Activated CD8-positive, alpha-beta T cell treated with anti-CD3 and anti-CD28 coated beads for 36 hours (primary cell): Measurements from ENCODE around the gene MEIS3. TPM values are rescaled to one million over a fixed set of nuclear protein-coding genes. Genes with fewer than 3 reads are reported as not detected.
"Not testable (repeated sequence)": the region's sequence is repeated elsewhere in the genome, so short reads cannot be mapped to it uniquely, and the experiment has no call there.

Experiments used
- ATAC-seq: fragments of 200-7000 bp; cut with Tn5 transposase; one replicate; pipeline ENCODE4 v1.10.0; 2021; ENCODE audit warnings: mild to moderate bottlenecking, moderate library complexity
- CTCF ChIA-PET: fragments of 350-600 bp; sonication (Branson Sonifier 250); formaldehyde crosslinking; loops from one replicate; lab custom pipeline; 2021; ENCODE audit warnings: antibody characterized with exemption; lab: Charles Lee
- POLR2A ChIA-PET: fragments of 350-600 bp; sonication (Branson Sonifier 250); formaldehyde crosslinking; loops from one replicate; lab custom pipeline; 2021; ENCODE audit warnings: antibody characterized with exemption; lab: Charles Lee
- DNase-seq: peaks from one replicate; pipeline ENCODE4 v3.0.0-alpha.2; 2020
- H3K27ac Mint-ChIP-seq: one replicate; pipeline ENCODE4 v1.8.0; 2021; ENCODE audit warnings: mild to moderate bottlenecking, mixed read lengths
- H3K27me3 Mint-ChIP-seq: one replicate; pipeline ENCODE4 v1.8.0; 2021; ENCODE audit warnings: mixed read lengths
- H3K36me3 Mint-ChIP-seq: one replicate; pipeline ENCODE4 v1.8.0; 2021; ENCODE audit warnings: low read depth, mixed read lengths
- H3K4me1 Mint-ChIP-seq: one replicate; pipeline ENCODE4 v1.8.0; 2021; ENCODE audit warnings: low read depth, mixed read lengths
- H3K4me3 Mint-ChIP-seq: one replicate; pipeline ENCODE4 v1.8.0; 2021; ENCODE audit warnings: mild to moderate bottlenecking, moderate library complexity, mixed read lengths
- H3K9me3 Mint-ChIP-seq: one replicate; pipeline ENCODE4 v1.8.0; 2021; ENCODE audit warnings: mixed read lengths
- CTCF ChIP-seq: fragments of 200-600 bp; IDR thresholded peaks from one replicate; pipeline ENCODE4 v1.8.0; 2022; ENCODE audit warnings: antibody characterized with exemption, mild to moderate bottlenecking
- intact Hi-C: fragments of 100-400 bp; cut with micrococcal nuclease; formaldehyde crosslinking; loops from one replicate; pipeline ENCODE4 v1.10.0; 2022
- total RNA-seq, 2 experiments: library from RNA; stranded (reverse); gene quantifications; one replicate each; pipeline ENCODE4 v1.2.3, GENCODE V29; 2021

The MEIS3 gene
- total RNA-seq, 2 experiments from 2014 or later = not detected

GRCh38 chr19:47414469-47414868, 4.9 kb downstream of the MEIS3 start:
- no peaks in the 10 kb centered on the region for H3K36me3 Mint-ChIP-seq
- peaks cover 40% of the 10 kb centered on the region for H3K27me3 Mint-ChIP-seq

DNA sequence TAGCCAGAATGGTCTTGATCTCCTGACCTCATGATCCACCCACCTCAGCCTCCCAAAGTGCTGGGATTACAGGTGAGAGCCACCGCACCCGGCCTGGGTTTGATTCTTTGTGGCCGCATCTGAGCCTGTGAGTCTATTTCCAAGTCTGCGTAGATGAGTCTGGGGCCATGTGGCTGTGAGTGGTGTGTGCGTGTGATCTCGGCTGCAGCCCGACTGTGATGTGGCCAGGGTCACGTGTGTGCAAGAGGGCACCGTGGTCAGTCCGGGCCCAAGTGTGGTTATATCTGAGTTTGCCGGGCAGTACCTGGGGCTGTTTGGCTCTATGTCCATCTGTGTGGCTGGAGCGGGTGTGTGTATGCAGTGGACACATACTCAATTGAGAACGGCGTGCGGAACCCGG, 5.4 kb downstream of the MEIS3 start:
- Mint-ChIP-seq H3K27me3 (peaks cover 43% of the 10 kb centered on the region), H3K4me3 (no peak overlapping the region)
- TF ChIP-seq CTCF = no peak

More at GRCh38 chr19:47414469-47414868, 4.9 kb downstream of the MEIS3 start:
- intact Hi-C loops = no loop called here
- ChIA-PET CTCF (interaction anchor here (1.4 kb wide), 1 partner anchor 23 kb away, joined by 4 read pairs; no protein-coding TSS in a partner anchor), POLR2A (no interaction called here)
- ATAC-seq (no peak), DNase-seq (no peak)
- Mint-ChIP-seq H3K27ac (no peak overlapping the region), H3K9me3 (no peaks in the 10 kb centered on the region), H3K4me3 (no peak overlapping the region), H3K4me1 (peaks cover 8% of the 10 kb centered on the region)
- no peak for TF ChIP-seq CTCF

GRCh38 chr19:47411696-47412095, 7.6 kb downstream of the MEIS3 start:
- CTCF ChIA-PET, H3K4me1 Mint-ChIP-seq, H3K36me3 Mint-ChIP-seq, H3K27ac Mint-ChIP-seq, H3K9me3 Mint-ChIP-seq, intact Hi-C loops, ATAC-seq, H3K4me3 Mint-ChIP-seq, POLR2A ChIA-PET, DNase-seq: not testable (repeated sequence)
- H3K27me3 Mint-ChIP-seq = peaks cover 38% of the 10 kb centered on the region

More for the DNA sequence above, 5.4 kb downstream of the MEIS3 start:
- ATAC-seq (no peak), DNase-seq (no peak)
- POLR2A ChIA-PET = no interaction called here
- no peak overlapping the region for H3K27ac Mint-ChIP-seq
- CTCF ChIA-PET = interaction anchor here (1.4 kb wide), 1 partner anchor 22 kb away, joined by 4 read pairs; no protein-coding TSS in a partner anchor
- peaks cover 8% of the 10 kb centered on the region for H3K4me1 Mint-ChIP-seq
- H3K36me3 Mint-ChIP-seq = no peaks in the 10 kb centered on the region
- no peaks in the 10 kb centered on the region for H3K9me3 Mint-ChIP-seq
- intact Hi-C loops = no loop called here

DNA sequence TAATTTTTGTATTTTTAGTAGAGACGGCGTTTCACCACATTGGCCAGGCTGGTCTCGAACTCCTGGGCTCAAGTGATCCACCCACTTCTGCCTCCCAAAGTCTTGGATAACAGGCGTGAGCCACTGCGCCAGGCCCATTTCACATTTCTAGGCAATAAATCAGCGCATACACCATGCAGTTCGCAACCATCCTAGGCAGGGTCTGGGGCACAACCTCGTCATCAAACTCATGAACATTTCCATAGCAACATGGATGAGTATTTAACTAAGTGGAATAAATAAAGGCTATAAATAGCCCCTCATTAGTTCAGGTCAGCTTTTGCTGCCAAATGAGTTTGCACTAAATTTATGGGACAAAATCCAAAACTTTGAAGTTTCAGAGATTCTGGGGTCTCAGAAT, 8.2 kb downstream of the MEIS3 start:
- Mint-ChIP-seq H3K27ac (no peak overlapping the region), H3K9me3 (no peaks in the 10 kb centered on the region), H3K4me3 (no peak overlapping the region), H3K36me3 (no peaks in the 10 kb centered on the region), H3K4me1 (no peaks in the 10 kb centered on the region), H3K27me3 (peaks cover 38% of the 10 kb centered on the region)
- intact Hi-C loops = no loop called here
- POLR2A ChIA-PET = no interaction called here
- CTCF ChIA-PET = no interaction called here
- no peak for ATAC-seq
- DNase-seq = no peak
- no peak for TF ChIP-seq CTCF

GRCh38 chr19:47408156-47408938, 11.0 kb downstream of the MEIS3 start:
- Mint-ChIP-seq H3K4me3 (no peak overlapping the region), H3K27ac (no peak overlapping the region)

More at GRCh38 chr19:47408156-47408938, 11.0 kb downstream of the MEIS3 start:
- intact Hi-C loops = no loop called here
- no peaks in the 10 kb centered on the region for H3K9me3 Mint-ChIP-seq
- CTCF ChIA-PET = no interaction called here
- TF ChIP-seq CTCF = no peak
- no peaks in the 10 kb centered on the region for H3K4me1 Mint-ChIP-seq
- POLR2A ChIA-PET = no interaction called here
- DNase-seq (no peak), ATAC-seq (no peak)
- H3K27me3 Mint-ChIP-seq = peaks cover 31% of the 10 kb centered on the region
- no peaks in the 10 kb centered on the region for H3K36me3 Mint-ChIP-seq
